GM11168 (cell line): ENCODE measurements around the gene TYMS.

ENCODE experiments used
- in situ Hi-C: fragments of 300-500 bp; cut with MboI; formaldehyde crosslinking; loops from one replicate; pipeline ENCODE4 v1.12.0; 2022; ENCODE audit warnings: low sequenced_read_pairs; ENCODE audit not compliant: unreplicated experiment

Gene TYMS

DNA sequence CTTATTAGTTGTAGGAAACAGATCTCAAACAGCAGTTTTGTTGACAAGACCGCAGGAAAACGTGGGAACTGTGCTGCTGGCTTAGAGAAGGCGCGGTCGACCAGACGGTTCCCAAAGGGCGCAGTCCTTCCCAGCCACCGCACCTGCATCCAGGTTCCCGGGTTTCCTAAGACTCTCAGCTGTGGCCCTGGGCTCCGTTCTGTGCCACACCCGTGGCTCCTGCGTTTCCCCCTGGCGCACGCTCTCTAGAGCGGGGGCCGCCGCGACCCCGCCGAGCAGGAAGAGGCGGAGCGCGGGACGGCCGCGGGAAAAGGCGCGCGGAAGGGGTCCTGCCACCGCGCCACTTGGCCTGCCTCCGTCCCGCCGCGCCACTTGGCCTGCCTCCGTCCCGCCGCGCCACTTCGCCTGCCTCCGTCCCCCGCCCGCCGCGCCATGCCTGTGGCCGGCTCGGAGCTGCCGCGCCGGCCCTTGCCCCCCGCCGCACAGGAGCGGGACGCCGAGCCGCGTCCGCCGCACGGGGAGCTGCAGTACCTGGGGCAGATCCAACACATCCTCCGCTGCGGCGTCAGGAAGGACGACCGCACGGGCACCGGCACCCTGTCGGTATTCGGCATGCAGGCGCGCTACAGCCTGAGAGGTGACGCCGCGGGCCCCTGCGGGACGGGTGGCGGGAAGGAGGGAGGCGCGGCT is at the start of gene TYMS:
Gene TYMS (plus strand): TSS at position 343 of the 690 bp plus-strand sequence. CDS start 90 bp downstream, at position 433.
- in situ Hi-C loops: no loop called here

DNA sequence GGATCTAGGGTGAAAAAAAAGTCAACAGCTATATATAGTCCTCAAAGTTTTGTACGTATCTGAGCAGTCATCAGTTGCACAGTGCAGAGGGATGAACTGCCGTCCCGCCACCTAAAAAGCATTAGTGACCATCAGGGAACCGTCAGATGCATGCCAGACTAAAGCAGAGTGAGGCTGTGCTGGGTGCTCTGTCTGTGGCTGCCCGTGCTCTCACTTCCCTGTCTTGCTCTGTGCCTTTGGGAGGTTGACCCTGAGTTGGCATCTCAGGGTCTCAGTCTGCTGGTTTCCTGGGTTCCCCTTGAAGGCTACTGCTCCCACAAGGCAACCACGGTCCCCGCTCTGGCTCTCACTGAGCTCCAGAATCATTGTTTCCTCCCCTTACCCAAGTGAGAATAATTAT is 49.5 kb upstream of the TYMS start:
- in situ Hi-C loops: no loop called here

DNA sequence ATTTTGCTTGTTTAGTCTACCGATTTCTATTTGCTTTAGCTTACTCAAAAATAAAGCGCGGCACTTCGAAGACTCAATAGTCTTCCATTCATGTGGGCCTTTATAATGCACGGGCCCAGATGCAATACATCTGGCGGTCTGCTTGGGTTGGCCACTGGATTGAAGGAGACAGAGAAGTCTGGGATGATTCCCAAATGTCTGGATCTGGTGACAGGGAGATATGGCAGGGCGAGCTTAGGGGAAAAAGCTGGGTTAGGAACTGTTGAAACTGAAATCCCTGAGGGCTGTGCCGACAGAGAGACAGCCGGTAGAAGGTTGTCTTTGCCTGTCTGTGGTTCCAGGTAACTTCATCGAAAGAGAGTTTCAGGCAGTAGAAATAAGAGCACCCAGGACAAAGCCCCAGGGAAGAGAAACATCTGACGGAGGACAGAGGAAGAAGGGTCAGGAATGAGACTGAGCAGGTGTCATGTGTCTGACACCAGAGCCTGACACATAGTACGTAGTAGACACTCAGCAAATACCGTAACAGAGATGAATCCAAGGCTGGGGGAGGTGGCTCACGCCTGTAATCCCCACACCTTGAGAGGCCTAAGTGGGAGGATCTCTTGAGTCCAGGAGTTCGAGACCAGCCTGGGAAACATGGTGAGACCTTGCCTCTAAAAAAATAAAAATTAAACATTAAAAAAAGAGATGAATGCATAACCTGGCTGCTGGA is 47.1 kb upstream of the TYMS start:
- in situ Hi-C loops: no loop called here

DNA sequence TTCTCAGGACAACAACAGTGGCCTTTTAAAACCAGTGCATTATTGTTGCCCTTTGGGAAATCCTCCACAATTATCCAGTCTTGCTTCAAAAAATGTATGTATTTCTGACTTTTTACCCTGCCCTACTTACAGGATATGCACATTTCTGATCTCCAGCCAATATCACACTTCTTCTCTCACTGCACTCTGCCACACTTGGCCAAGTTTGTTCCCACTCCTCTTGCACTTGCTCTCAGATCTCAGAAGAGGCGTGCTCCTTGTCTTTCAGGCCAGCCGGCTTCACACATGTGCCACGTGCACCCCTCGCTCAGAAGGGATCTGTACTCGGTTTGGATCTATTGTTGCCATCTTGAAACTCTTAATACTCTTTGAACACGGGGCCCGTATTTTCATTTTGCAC is 45.3 kb upstream of the TYMS start:
- in situ Hi-C loops: no loop called here

DNA sequence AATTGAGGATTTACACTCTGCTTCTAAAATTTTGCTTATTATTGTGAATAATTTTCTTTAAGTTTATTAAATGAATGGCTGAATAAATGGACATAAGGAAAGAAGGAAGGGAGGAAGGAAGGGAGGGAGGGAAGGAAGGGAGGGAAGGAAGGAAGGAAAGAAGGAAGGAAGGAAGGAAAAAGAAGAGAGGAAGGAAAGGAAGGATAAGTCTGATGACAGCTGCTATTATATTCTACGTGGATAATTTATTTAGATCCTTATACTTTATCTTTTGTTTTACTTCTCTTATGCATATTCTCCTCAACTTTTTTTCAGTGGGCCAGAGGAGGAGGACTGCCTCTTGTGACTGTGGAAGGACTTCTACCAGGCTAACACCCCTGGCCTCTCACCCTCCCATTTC is 43.3 kb upstream of the TYMS start:
- in situ Hi-C loops: no loop called here

DNA sequence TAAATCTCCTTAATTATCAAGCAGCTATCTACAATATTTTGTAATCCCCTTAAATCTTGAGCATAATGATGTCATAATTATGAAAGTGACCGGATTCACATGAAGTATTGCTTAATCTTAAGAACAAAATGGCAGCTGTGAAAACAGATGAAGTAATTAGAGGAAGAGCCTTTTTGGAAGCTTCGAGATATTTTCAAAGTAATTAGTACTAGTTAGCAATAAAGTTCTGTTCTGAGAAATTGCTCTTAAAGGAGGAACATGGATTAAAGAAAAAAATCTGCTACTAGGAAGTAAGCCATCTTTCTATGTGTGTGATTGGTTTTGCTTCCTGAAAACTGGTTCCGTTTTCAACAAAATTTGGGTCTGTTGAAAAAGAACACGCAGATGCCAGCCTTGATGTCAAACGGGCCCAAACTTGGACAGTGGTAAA is 42.3 kb upstream of the TYMS start:
- in situ Hi-C loops: no loop called here

DNA sequence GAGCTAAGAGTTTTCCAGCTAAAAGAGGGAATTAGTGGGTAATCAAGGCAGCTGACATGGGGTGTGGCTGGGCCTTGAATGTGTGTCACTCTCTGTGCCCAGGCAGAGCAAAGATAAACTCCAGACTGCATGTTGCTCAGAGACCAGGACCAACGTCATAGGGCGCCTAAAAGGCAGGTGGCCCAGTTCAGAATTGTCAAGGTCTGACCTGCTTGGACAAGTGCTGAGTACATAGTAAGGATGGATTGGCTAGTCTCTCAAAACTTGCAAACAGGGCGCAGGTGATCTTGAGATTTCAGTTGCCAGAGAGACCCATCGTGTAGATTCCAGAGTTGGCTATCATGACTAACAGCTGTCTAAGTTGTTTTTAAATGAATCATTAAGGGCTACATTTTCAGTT is 41.7 kb upstream of the TYMS start:
- in situ Hi-C loops: no loop called here

DNA sequence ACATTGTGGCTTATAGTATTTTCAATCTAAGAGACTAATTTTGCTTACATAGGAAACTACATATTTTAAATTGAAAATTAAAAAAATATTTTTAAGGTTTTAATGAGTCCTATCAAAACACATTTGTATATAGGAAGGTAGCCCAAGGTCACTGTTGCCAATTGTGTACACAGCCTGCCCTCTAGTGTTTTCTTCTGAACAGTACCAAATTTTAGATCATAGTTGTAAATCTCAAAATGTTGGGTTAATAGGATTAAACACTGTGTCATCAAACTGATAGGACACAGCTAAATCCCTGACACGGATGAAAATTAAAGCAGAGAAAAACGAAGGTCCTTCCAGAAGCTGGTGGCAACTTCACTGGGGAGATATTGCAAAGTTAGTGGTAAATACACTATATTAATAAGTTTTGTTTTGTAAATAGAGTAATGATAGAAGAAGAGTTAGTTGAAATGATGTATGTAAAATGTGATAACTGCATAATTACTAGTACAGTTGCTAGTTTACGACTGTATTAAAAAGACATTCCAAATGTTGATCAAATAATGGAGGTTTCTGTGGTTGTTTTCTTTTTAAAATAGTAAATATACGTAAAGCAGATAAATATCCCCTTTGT is 41.0 kb upstream of the TYMS start:
- in situ Hi-C loops: no loop called here

DNA sequence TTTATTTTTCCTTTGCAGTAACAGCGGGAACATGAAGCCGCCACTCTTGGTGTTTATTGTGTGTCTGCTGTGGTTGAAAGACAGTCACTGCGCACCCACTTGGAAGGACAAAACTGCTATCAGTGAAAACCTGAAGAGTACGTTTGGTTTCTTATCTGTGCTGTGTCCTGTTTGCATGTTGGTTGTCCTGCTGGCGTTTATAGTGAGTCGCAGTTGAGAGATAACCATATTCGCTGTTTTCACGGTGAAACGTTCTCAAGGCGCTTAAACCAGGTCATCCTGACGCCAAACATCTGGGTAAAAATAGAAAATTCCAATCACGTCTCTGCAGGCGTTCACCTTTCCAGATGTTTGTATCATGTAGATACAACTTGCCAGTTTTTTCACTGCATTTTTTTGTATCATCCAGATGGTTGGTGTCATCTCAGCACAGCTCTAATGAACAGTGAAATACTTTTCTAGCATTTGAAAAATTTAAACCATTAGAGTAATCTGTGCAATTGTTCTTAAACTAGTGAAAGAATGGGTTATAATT is 39.4 kb upstream of the TYMS start:
- in situ Hi-C loops: no loop called here

DNA sequence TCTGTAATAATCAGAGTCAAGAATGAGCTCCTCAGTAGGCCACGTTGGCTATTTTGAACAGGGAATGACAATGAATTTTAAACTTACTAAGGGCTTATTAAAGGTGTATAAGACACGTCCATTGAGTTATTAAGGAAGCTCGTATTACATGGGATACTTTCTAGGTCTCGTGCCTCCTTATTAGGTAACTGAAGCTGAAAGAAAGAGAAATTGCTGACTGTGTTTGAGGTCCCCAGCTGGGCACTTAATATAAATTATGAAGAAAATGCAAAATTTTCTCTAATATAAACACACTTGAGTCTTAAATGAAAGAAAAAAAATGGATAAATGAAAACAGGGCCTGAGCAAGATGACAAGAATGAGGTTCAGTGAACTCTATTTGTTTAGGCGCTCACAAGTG is 38.8 kb upstream of the TYMS start:
- in situ Hi-C loops: no loop called here

DNA sequence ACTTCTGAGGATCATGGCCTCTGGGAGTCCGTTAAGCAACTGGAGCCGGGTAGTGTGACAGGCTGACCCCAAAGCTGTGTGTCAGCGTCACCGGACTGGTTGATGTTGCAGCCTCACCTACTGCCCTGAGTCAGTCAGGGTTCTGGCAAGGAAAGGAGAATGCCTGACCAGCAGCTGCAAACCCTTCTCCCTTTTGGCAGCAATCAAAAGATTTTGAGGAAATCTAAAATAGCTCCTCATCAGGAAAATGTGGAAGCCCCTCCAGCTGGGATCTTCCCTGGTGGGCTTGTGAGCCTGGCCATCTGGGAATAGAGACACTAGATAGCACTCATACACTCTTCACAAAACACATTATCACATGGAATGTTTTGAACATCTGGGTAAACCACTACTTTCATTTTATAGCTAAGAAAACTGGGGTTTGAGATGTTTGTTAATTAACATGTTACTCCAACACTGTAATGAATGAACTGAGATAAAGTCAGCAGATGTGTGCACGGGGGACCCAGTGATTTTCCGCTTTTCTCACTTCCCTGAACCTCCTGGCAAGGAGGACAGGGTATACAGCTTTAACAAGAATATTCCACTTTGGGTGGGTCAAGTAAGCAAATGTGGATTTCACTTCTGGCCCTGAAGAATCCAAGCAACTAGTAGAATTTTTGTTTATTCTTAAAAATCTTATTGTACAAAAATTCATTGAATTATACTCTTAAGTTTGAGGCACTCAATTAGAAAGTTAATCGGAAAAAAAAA is 36.0 kb upstream of the TYMS start:
- in situ Hi-C loops: loop anchor here (10.0 kb wide), 2 partner anchors 83 to 213 kb away; no protein-coding TSS in a partner anchor

DNA sequence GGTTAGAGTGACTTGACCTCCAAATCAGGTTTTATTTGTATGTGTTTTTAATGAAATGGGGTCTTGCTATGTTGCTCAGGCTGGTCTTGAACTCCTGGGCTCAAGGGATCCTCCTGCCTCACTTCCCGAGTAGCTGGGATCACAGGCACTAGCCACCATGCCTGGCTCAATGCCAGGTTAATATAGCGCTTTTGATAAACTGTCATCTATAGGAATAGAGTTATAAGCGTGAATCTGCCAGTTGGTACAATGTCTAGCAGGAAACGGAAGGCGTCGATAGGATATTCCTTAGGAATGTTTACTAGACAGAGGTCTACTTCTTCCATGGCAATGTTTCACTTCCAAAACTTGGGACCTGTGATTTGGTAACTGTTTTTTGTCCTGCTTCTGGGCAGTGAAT is 35.2 kb upstream of the TYMS start:
- in situ Hi-C loops: loop anchor here (10.0 kb wide), 2 partner anchors 83 to 213 kb away; no protein-coding TSS in a partner anchor

DNA sequence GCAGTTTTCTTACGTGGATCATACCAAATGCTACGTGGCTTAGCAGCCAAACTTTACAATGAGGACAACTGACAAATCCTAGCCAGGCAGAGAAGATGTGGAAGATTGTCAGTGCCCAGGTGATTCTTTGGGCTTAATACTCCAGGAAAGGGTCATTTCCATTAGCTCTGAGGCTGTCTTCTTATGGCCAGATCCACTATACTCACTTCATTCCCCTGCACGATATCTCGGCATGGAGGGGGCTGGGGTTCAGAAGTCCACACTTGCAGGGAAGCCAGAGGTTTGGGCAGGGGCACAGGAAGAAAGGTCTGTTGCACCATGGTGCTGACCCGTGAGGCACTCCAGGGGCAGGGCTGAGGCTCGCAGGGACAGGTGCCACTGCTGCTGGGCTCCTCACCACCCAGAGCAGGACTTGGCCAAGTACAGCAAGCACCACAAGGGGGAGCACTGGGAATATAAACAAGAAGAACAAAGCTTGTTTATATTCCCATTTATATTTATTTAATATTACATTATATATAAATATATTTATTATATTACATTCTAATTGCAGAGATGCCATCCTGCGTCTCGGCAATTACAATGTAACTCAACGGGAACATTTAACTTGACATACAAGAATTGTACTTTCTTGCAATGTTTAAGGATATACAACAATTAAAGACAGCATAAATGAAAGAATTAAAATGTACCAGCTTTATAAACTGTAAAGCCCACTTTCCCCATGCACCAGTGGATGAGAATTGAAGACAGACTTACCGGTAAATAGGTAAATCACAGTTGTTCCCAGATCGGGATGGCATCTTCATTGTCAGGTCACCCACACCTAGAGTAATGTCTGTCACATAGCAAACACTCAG is 33.5 kb upstream of the TYMS start:
- in situ Hi-C loops: loop anchor here (10.0 kb wide), 2 partner anchors 81 to 211 kb away; no protein-coding TSS in a partner anchor

DNA sequence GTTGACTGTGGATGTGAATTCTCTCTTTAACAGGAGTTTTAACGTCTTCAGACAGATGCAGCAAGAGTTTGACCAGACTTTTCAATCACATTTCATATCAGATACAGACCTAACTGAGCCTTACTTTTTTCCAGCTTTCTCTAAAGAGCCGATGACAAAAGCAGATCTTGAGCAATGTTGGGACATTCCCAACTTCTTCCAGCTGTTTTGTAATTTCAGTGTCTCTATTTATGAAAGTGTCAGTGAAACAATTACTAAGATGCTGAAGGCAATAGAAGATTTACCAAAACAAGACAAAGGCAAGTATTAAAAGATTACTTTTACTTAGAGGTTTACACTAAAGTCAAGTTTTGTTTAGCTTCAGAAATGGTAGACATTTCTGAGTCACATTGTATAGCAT is 30.2 kb upstream of the TYMS start:
- in situ Hi-C loops: loop anchor here (10.0 kb wide), 2 partner anchors 78 to 208 kb away; no protein-coding TSS in a partner anchor

DNA sequence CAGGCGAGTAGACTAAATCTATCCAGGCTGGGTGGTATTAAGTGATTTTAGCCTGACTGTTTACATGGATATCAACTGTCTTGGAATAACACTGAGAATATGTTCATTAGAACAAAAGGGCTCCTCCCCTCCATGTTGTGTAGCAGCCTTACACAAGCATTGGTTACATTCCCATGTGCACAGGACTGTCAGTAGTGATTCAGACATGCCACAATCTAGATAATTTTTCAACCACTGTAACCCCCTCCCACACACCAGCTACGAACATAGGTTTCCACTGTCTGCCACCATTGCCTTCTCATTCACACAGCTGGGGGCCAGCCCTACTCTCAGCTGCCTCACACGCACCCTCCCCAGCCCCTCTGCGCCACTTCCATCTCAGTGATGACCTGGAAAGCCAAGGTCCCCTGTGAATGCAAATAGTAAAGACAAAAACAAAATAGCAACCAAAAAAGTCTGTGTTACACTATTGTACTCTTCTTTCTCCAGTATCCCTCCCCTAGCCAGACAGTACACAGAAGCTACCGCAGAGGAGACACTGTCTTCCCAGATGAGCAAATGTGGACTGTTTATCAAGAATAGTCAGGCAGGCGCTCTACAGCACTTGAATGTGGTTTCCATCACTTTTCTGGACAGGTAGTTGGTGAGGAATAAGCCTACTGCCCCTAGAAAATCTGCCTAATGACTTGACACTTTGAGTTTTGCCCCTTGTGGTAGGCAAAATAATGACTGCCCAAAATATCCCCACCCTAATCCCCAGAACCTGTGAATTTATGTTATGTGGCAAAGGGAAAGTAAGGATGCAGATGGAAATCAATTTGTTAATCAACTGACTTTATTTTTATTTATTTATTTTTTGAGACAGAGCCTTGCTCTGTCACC is 27.9 kb upstream of the TYMS start:
- in situ Hi-C loops: loop anchor here (10.0 kb wide), 2 partner anchors 75 to 205 kb away; no protein-coding TSS in a partner anchor

DNA sequence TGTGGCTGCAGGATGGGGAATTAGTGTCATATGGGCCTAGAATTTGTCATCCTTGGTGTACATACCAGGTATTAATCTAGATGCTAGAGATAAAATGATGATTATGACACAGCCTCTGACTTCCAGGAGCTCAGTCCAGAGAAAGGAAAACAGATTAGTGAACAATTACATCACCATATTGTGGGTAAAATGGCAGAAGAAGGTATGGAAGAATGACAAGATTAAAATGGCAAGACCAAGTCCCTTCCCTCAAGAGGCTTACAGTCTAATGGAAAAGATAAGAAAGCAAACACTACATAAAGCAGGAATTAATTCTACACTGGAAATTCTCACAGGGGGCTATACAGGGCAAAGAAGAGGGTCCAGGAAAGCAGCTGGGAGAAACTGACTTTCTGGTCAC is 25.9 kb upstream of the TYMS start:
- in situ Hi-C loops: no loop called here

DNA sequence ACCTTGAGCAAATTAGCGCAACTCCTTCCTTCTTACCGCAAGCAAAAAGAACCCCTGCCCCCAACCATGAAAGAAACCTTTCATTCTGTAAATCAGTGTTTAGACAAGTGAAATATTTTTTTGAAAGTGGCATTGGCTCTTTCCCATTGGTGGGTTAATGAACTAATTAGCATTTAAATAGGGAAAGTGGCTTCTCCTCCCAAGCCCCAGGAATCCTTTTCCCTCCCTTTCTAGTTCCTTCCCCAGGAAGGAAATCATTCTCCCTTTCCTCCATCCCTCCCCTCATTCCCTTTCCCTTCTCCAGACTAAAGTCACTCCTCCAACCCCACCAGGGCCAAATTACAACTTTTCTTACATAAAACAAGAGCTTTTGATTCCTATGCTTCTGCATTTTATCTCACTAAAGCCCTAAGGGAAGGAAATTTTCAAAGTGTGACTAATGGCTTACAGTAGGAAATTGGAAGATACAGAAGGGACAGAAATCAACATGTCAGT is 22.9 kb upstream of the TYMS start:
- in situ Hi-C loops: no loop called here

DNA sequence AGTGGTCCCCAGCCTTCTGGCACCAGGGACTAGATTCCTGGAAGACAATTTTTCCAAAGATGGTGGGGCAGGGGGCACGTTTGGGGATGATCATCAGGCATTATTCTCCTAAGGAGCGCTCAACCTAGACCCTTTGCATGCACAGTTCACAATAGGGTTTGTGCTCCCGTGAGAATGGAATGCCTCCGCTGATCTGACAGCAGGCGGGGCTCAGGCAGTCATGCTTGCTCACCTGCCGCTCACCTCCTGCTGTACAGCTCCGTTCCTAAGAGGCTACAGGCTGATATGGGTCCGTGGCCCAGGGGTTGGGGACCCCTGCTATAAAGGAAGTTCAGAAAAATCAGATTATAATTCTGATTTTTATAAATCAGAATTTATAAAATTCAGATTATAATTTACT is 22.3 kb upstream of the TYMS start:
- in situ Hi-C loops: no loop called here
